HFFc6 (cell line): ENCODE data around the gene GALNT10. TPM values are rescaled to one million over a fixed set of nuclear protein-coding genes. Genes with fewer than 3 reads are reported as not detected.

Experiments used
- DNase-seq: peaks from one replicate; pipeline ENCODE4 v3.0.0-alpha.2; 2018
- H3K27ac Mint-ChIP-seq: 2 replicates; pipeline ENCODE4 v1.8.0; 2020; ENCODE audit warnings: mild to moderate bottlenecking, mixed read lengths
- H3K27me3 Mint-ChIP-seq: 2 replicates; pipeline ENCODE4 v1.8.0; 2021; ENCODE audit warnings: mild to moderate bottlenecking, moderate library complexity, mixed read lengths; ENCODE audit not compliant: insufficient read depth
- H3K36me3 Mint-ChIP-seq: 2 replicates; pipeline ENCODE4 v1.8.0; 2021; ENCODE audit warnings: low read depth, mixed read lengths
- H3K4me1 Mint-ChIP-seq: 2 replicates; pipeline ENCODE4 v1.8.0; 2020; ENCODE audit warnings: low read depth, mixed read lengths
- H3K4me3 Mint-ChIP-seq: 2 replicates; pipeline ENCODE4 v1.8.0; 2020; ENCODE audit warnings: mild to moderate bottlenecking, moderate library complexity, mixed read lengths
- H3K9me3 Mint-ChIP-seq: 2 replicates; pipeline ENCODE4 v1.8.0; 2020; ENCODE audit warnings: mild to moderate bottlenecking, mixed read lengths
- total RNA-seq, 6 experiments: library from RNA; stranded (reverse); fragmentation: NEBNext Ultra II Directional; extraction: Animal tissue kit (Norgen Biotek cat#: 25700); gene quantifications; 2 replicates in 1 of 6; 3 replicates in 5 of 6; pipeline ENCODE4 v1.2.3, GENCODE V29; 2021
- TF ChIP-seq, protein P1 (sequence below): fragments of 200-600 bp; sonication (generic); IDR thresholded peaks from 2 replicates; pipeline ENCODE4 v1.5.0; 2021; ENCODE audit warnings: antibody characterized with exemption, mild to moderate bottlenecking

Gene GALNT10
- total RNA-seq, 6 experiments from 2014 or later, result 129 to 161 (median 157) TPM

GRCh38 chr5:154271936-154272514 lies 81.5 kb downstream of the GALNT10 start:
- H3K27ac Mint-ChIP-seq, result peak overlapping the region; percentile 76; the same call in 1 of the 2 replicates
- H3K4me3 Mint-ChIP-seq, result no peak overlapping the region
- H3K4me1 Mint-ChIP-seq, result peaks cover 73% of the 10 kb centered on the region
- peaks cover 6% of the 10 kb centered on the region; the same call in 1 of the 2 replicates for H3K36me3 Mint-ChIP-seq
- no peaks in the 10 kb centered on the region for H3K9me3 Mint-ChIP-seq
- TF ChIP-seq, protein P1, sequence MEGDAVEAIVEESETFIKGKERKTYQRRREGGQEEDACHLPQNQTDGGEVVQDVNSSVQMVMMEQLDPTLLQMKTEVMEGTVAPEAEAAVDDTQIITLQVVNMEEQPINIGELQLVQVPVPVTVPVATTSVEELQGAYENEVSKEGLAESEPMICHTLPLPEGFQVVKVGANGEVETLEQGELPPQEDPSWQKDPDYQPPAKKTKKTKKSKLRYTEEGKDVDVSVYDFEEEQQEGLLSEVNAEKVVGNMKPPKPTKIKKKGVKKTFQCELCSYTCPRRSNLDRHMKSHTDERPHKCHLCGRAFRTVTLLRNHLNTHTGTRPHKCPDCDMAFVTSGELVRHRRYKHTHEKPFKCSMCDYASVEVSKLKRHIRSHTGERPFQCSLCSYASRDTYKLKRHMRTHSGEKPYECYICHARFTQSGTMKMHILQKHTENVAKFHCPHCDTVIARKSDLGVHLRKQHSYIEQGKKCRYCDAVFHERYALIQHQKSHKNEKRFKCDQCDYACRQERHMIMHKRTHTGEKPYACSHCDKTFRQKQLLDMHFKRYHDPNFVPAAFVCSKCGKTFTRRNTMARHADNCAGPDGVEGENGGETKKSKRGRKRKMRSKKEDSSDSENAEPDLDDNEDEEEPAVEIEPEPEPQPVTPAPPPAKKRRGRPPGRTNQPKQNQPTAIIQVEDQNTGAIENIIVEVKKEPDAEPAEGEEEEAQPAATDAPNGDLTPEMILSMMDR, result no peak
- no peaks in the 10 kb centered on the region for H3K27me3 Mint-ChIP-seq
- no peak for DNase-seq

- TF ChIP-seq, protein P1, result no peak
- H3K4me1 Mint-ChIP-seq, result peaks cover 73% of the 10 kb centered on the region
- peaks cover 4% of the 10 kb centered on the region; the same call in 1 of the 2 replicates for H3K36me3 Mint-ChIP-seq
- peak; percentile 18 for DNase-seq
- peak overlapping the region; percentile 76 for H3K27ac Mint-ChIP-seq
- peak overlapping the region; percentile 44; the same call in 1 of the 2 replicates for H3K4me3 Mint-ChIP-seq
- no peaks in the 10 kb centered on the region for H3K27me3 Mint-ChIP-seq
- no peaks in the 10 kb centered on the region for H3K9me3 Mint-ChIP-seq
These were observed 82.6 kb downstream of the GALNT10 start for GRCh38 chr5:154273028-154273617.

GRCh38 chr5:154273963-154274827 lies 83.7 kb downstream of the GALNT10 start:
- no peaks in the 10 kb centered on the region for H3K9me3 Mint-ChIP-seq
- H3K4me1 Mint-ChIP-seq, result peaks cover 79% of the 10 kb centered on the region
- no peak overlapping the region for H3K4me3 Mint-ChIP-seq

DNA sequence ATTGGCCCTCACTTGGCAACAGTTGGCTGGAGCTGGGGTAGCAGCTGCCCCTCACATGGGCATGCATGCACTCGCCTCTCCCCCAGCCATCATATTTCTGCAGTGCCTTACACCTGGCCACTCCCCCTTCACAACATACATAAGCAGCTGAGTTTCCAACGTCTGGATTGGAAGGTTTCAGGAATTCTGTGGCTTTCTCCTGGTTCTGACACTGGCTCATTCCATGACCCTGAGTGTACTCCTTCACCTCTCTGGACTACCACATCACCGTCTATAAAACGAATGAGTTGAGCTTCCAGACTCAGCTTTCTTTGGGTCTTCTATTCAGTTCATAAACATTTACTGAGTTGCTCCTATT lies 84.3 kb downstream of the GALNT10 start:
- H3K4me1 Mint-ChIP-seq, result peaks cover 79% of the 10 kb centered on the region
- peak; percentile 47 for DNase-seq
- H3K4me3 Mint-ChIP-seq, result peak overlapping the region; percentile 10; the same call in 1 of the 2 replicates
- TF ChIP-seq, protein P1, result no peak
- no peaks in the 10 kb centered on the region; the same call in 1 of the 2 replicates for H3K36me3 Mint-ChIP-seq
- H3K9me3 Mint-ChIP-seq, result no peaks in the 10 kb centered on the region
- H3K27ac Mint-ChIP-seq, result peak overlapping the region; percentile 43
- no peaks in the 10 kb centered on the region for H3K27me3 Mint-ChIP-seq

More at GRCh38 chr5:154273963-154274827, 83.7 kb downstream of the GALNT10 start:
- H3K27me3 Mint-ChIP-seq, result no peaks in the 10 kb centered on the region
- no peak for DNase-seq
- TF ChIP-seq, protein P1, result no peak
- no peaks in the 10 kb centered on the region; the same call in 1 of the 2 replicates for H3K36me3 Mint-ChIP-seq
- peak overlapping the region; percentile 49 for H3K27ac Mint-ChIP-seq

- Mint-ChIP-seq H3K4me1 (peaks cover 79% of the 10 kb centered on the region), H3K9me3 (no peaks in the 10 kb centered on the region), H3K4me3 (no peak overlapping the region), H3K27me3 (no peaks in the 10 kb centered on the region), H3K36me3 (no peaks in the 10 kb centered on the region; the same call in 1 of the 2 replicates), H3K27ac (0 out of 2 replicates have a peak overlapping the region, but pooled peaks have one; percentile 6)
- DNase-seq, result no peak
- TF ChIP-seq, protein P1, result no peak
These were observed 85.0 kb downstream of the GALNT10 start for GRCh38 chr5:154275566-154275965.
